Neural progenitor cell (in vitro differentiated cells): ENCODE measurements around the gene SDCCAG8. TPM values are rescaled to one million over a fixed set of nuclear protein-coding genes. Genes with fewer than 3 reads are reported as not detected.
A peak's percentile ranks its signal among the peaks of the same experiment; 100 is the strongest.

ENCODE experiments used
- DNase-seq: peaks from one replicate; pipeline ENCODE4 v3.0.0-alpha.2; 2016; ENCODE audit warnings: low spot score
- H2AFZ ChIP-seq: fragments of 200-600 bp; sonication (generic); replicated peaks from 2 replicates; pipeline ENCODE4 v1.6.1; 2016; ENCODE audit warnings: antibody characterized with exemption
- H3F3A ChIP-seq: fragments of 200-600 bp; sonication (generic); 2 replicates; pipeline ENCODE4 v1.6.1; 2016; ENCODE audit warnings: antibody characterized with exemption, low read depth
- H3K27ac ChIP-seq: fragments of 200-600 bp; sonication (generic); 2 replicates; pipeline ENCODE4 v1.5.1; 2016; ENCODE audit warnings: mild to moderate bottlenecking
- H3K27me3 ChIP-seq: fragments of 200-600 bp; sonication (generic); 2 replicates; pipeline ENCODE4 v1.6.1; 2016; ENCODE audit warnings: mild to moderate bottlenecking, moderate library complexity
- H3K36me3 ChIP-seq: fragments of 200-600 bp; sonication (generic); 2 replicates; pipeline ENCODE4 v1.5.1; 2016
- H3K4me1 ChIP-seq: fragments of 200-600 bp; sonication (generic); 2 replicates; pipeline ENCODE4 v1.6.1; 2016; ENCODE audit warnings: mixed run types
- H3K4me2 ChIP-seq: fragments of 200-600 bp; sonication (generic); 2 replicates; pipeline ENCODE4 v1.6.1; 2016
- H3K4me3 ChIP-seq: fragments of 200-600 bp; sonication (generic); 2 replicates; pipeline ENCODE4 v1.5.1; 2016
- H3K79me2 ChIP-seq: fragments of 200-600 bp; sonication (generic); 2 replicates; pipeline ENCODE4 v1.6.1; 2016; ENCODE audit warnings: low read depth
- H3K9ac ChIP-seq: fragments of 200-600 bp; sonication (generic); 2 replicates; pipeline ENCODE4 v1.6.1; 2016
- H3K9me3 ChIP-seq: fragments of 200-600 bp; sonication (generic); 2 replicates; pipeline ENCODE4 v1.5.1; 2016; ENCODE audit warnings: low read depth
- H4K20me1 ChIP-seq: fragments of 200-600 bp; sonication (generic); 2 replicates; pipeline ENCODE4 v1.6.1; 2016; ENCODE audit warnings: low read depth
- H3K27ac Mint-ChIP-seq: 3 replicates; pipeline ENCODE4 v1.8.0; 2021; ENCODE audit warnings: mixed read lengths
- H3K27me3 Mint-ChIP-seq: 2 replicates; pipeline ENCODE4 v1.8.0; 2022; ENCODE audit warnings: low read depth, mild to moderate bottlenecking, inconsistent platforms, moderate library complexity, mixed read lengths; ENCODE audit not compliant: insufficient read depth
- H3K36me3 Mint-ChIP-seq: 3 replicates; pipeline ENCODE4 v1.8.0; 2021; ENCODE audit warnings: mixed read lengths
- H3K4me1 Mint-ChIP-seq: 3 replicates; pipeline ENCODE4 v1.8.0; 2021; ENCODE audit warnings: mixed read lengths
- H3K4me3 Mint-ChIP-seq: 3 replicates; pipeline ENCODE4 v1.8.0; 2021; ENCODE audit warnings: mild to moderate bottlenecking, moderate library complexity, mixed read lengths
- H3K9me3 Mint-ChIP-seq: 3 replicates; pipeline ENCODE4 v1.8.0; 2020; ENCODE audit warnings: mixed read lengths
- EZH2 ChIP-seq: fragments of 200-600 bp; sonication (generic); IDR thresholded peaks from 2 replicates; pipeline ENCODE4 v1.6.1; 2017; ENCODE audit warnings: antibody characterized with exemption, mild to moderate bottlenecking, moderate library complexity
- EZH2phosphoT487 ChIP-seq: fragments of 200-600 bp; sonication (generic); IDR thresholded peaks from 2 replicates; pipeline ENCODE4 v1.6.1; 2017; ENCODE audit warnings: antibody characterized with exemption
- total RNA-seq: library from RNA; depleted of rRNA; stranded (reverse); fragments of >200 nt; gene quantifications from 2 replicates; pipeline ENCODE4 v1.2.3, GENCODE V29; 2015; ENCODE audit warnings: low replicate concordance
- TF ChIP-seq, protein P1 (sequence below): fragments of 200-600 bp; sonication (generic); IDR thresholded peaks from 2 replicates; pipeline ENCODE4 v1.5.1; 2017; ENCODE audit warnings: antibody characterized with exemption, mild to moderate bottlenecking

The SDCCAG8 gene
- total RNA-seq, 1 donor from 2014 or later = 30.3 TPM

DNA sequence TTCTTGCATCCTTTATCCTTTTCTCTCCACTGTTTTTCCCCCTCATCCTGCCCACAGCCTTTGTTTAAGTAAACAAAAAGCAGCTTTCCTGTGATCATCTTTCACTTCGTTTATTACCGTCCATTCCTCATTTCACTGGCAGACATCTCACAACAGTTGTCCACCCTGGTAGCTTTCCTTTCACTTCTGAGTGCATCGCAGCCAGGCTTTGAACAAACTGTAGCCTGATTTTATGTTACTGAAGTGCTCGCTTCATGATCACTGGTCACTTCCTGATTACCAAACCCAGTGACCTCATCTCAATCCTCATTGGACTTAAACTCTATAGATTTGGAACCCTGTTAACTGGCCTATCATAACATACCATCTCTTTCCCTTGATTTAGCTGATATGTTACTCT, 67.7 kb downstream of the SDCCAG8 start:
- Mint-ChIP-seq H3K9me3 (no peaks in the 10 kb centered on the region), H3K27ac (no peak overlapping the region), H3K27me3 (no peaks in the 10 kb centered on the region), H3K4me3 (no peak overlapping the region), H3K36me3 (no peaks in the 10 kb centered on the region), H3K4me1 (no peaks in the 10 kb centered on the region)
- TF ChIP-seq EZH2phosphoT487 (no peak), EZH2 (no peak)
- TF ChIP-seq, protein P1, sequence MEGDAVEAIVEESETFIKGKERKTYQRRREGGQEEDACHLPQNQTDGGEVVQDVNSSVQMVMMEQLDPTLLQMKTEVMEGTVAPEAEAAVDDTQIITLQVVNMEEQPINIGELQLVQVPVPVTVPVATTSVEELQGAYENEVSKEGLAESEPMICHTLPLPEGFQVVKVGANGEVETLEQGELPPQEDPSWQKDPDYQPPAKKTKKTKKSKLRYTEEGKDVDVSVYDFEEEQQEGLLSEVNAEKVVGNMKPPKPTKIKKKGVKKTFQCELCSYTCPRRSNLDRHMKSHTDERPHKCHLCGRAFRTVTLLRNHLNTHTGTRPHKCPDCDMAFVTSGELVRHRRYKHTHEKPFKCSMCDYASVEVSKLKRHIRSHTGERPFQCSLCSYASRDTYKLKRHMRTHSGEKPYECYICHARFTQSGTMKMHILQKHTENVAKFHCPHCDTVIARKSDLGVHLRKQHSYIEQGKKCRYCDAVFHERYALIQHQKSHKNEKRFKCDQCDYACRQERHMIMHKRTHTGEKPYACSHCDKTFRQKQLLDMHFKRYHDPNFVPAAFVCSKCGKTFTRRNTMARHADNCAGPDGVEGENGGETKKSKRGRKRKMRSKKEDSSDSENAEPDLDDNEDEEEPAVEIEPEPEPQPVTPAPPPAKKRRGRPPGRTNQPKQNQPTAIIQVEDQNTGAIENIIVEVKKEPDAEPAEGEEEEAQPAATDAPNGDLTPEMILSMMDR = no peak
- H3K9me3 ChIP-seq = no peaks in the 10 kb centered on the region
- H3K36me3 ChIP-seq = no peaks in the 10 kb centered on the region
- H3K4me3 ChIP-seq = no peak overlapping the region
- no peaks in the 10 kb centered on the region for H4K20me1 ChIP-seq
- H3K9ac ChIP-seq = no peak overlapping the region
- no peak overlapping the region for H3K27ac ChIP-seq
- DNase-seq = no peak
- H3K27me3 ChIP-seq = no peaks in the 10 kb centered on the region
- H3K4me2 ChIP-seq = no peak overlapping the region
- H3K4me1 ChIP-seq = no peaks in the 10 kb centered on the region
- no peaks in the 10 kb centered on the region for H3F3A ChIP-seq
- H3K79me2 ChIP-seq = no peaks in the 10 kb centered on the region
- no peak overlapping the region for H2AFZ ChIP-seq

- TF ChIP-seq, protein P1 = peak; percentile 88
- TF ChIP-seq EZH2 = no peak
- H3K9ac ChIP-seq = no peak overlapping the region
- no peaks in the 10 kb centered on the region for H3K9me3 ChIP-seq
- H3K36me3 ChIP-seq = no peaks in the 10 kb centered on the region
- no peak overlapping the region for H3K27ac ChIP-seq
- Mint-ChIP-seq H3K36me3 (no peaks in the 10 kb centered on the region), H3K27me3 (no peaks in the 10 kb centered on the region), H3K27ac (no peak overlapping the region), H3K9me3 (no peaks in the 10 kb centered on the region), H3K4me1 (no peaks in the 10 kb centered on the region), H3K4me3 (no peak overlapping the region)
- peak; percentile 42 for DNase-seq
- H3K79me2 ChIP-seq = no peaks in the 10 kb centered on the region
- no peaks in the 10 kb centered on the region for H3F3A ChIP-seq
- no peak overlapping the region for H3K4me2 ChIP-seq
- no peaks in the 10 kb centered on the region for H4K20me1 ChIP-seq
- no peaks in the 10 kb centered on the region for H3K27me3 ChIP-seq
- no peaks in the 10 kb centered on the region for H3K4me1 ChIP-seq
- H3K4me3 ChIP-seq = no peak overlapping the region
- no peak overlapping the region for H2AFZ ChIP-seq
Observed at GRCh38 chr1:243325305-243325890, 69.6 kb downstream of the SDCCAG8 start.

DNA sequence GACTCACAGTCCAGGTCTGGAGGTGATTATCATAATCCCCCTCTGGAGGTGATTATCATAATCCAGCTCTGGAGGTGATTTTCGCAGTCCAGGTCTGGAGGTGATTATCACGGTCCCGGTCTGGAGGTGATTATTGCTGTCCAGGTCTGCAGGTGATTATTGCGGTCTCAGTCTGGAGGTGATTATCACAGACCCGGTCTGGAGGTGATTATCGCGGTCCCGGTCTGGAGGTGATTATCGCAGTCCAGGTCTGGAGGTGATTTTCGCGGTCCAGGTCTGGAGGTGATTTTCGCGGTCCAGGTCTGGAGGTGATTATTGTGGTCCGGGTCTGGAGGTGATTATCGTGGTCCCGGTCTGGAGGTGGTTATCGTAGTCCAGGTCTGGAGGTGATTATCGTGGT, 76.6 kb downstream of the SDCCAG8 start:
- Histone ChIP-seq H3K9ac (no peak overlapping the region), H2AFZ (no peak overlapping the region), H3K4me2 (no peak overlapping the region), H3F3A (no peaks in the 10 kb centered on the region), H3K79me2 (no peaks in the 10 kb centered on the region), H3K27me3 (no peaks in the 10 kb centered on the region), H3K4me1 (no peaks in the 10 kb centered on the region), H3K9me3 (no peaks in the 10 kb centered on the region), H3K36me3 (no peaks in the 10 kb centered on the region), H4K20me1 (no peaks in the 10 kb centered on the region), H3K27ac (no peak overlapping the region), H3K4me3 (no peak overlapping the region)
- H3K4me1 Mint-ChIP-seq = peaks cover 10% of the 10 kb centered on the region
- no peak overlapping the region for H3K27ac Mint-ChIP-seq
- H3K36me3 Mint-ChIP-seq = peaks cover 24% of the 10 kb centered on the region
- TF ChIP-seq EZH2 (no peak), EZH2phosphoT487 (no peak)
- TF ChIP-seq, protein P1 = no peak
- H3K4me3 Mint-ChIP-seq = no peak overlapping the region
- H3K9me3 Mint-ChIP-seq = no peaks in the 10 kb centered on the region
- no peak for DNase-seq
- no peaks in the 10 kb centered on the region for H3K27me3 Mint-ChIP-seq
